Endothelial cell of umbilical vein (primary cell): ENCODE data around the gene KRTAP25-1. TPM values are rescaled to one million over a fixed set of nuclear protein-coding genes. Genes with fewer than 3 reads are reported as not detected.

Experiments used
- BruUV-seq: library from RNA; stranded (reverse); fragments of 400-500 nt; replicated peaks from 2 replicates; lab custom pipeline; 2021; lab: Mats Ljungman, UMichigan
- CTCF ChIA-PET: fragments of 300-600, 350-600 bp; sonication (Branson Sonifier 250); formaldehyde crosslinking; loops from one replicate; lab custom pipeline; 2021; ENCODE audit warnings: antibody characterized with exemption, inconsistent platforms; lab: Charles Lee
- POLR2A ChIA-PET: fragments of 300-600, 350-600 bp; sonication (Branson Sonifier 250); formaldehyde crosslinking; loops from one replicate; lab custom pipeline; 2021; ENCODE audit warnings: antibody characterized with exemption, inconsistent platforms; lab: Charles Lee
- DNase-seq: peaks from one replicate; pipeline ENCODE4 v3.0.0-alpha.2; 2011; ENCODE audit warnings: low read depth, low spot score
- FAIRE-seq: peaks from 2 replicates; lab custom pipeline; 2011; peaks lifted over from hg19 to GRCh38; lab: Jason Lieb, UNC
- H2AFZ ChIP-seq: 2 replicates; pipeline ENCODE4 v1.6.0; 2012; ENCODE audit warnings: low read depth, low read length, control low read depth, inconsistent platforms
- H3K27ac ChIP-seq: 2 replicates; pipeline ENCODE4 v1.5.1; 2011; ENCODE audit warnings: low read depth, mild to moderate bottlenecking, control low read depth, low read length, moderate library complexity; ENCODE audit not compliant: insufficient read depth
- H3K27me3 ChIP-seq, 2 experiments: 2 replicates each; pipeline versions ENCODE4 v1.6.0 to v1.6.1; 2011; ENCODE audit warnings: low read length in 2 of 2, mixed read lengths in 1 of 2; ENCODE audit not compliant: control insufficient read depth in 2 of 2, insufficient read depth in 2 of 2
- H3K36me3 ChIP-seq, 2 experiments: 2 replicates in 1 of 2; 3 replicates in 1 of 2; pipeline ENCODE4 v1.5.1; 2011; ENCODE audit warnings: low read length in 2 of 2, mild to moderate bottlenecking in 1 of 2, moderate library complexity in 1 of 2; ENCODE audit not compliant: control insufficient read depth in 2 of 2, insufficient read depth in 2 of 2; ENCODE audit errors: extremely low read depth in 1 of 2
- H3K4me1 ChIP-seq: 3 replicates; pipeline ENCODE4 v1.5.1; 2011; ENCODE audit warnings: mild to moderate bottlenecking, low read length; ENCODE audit not compliant: control insufficient read depth, insufficient read depth; ENCODE audit errors: extremely low read depth
- H3K4me2 ChIP-seq: 2 replicates; pipeline ENCODE4 v1.6.1; 2011; ENCODE audit warnings: low read length, control low read depth, mixed read lengths; ENCODE audit not compliant: insufficient read depth
- H3K4me3 ChIP-seq, 3 experiments: fragments of 200-600 bp in 1 of 3; sonication (generic), shearing (Covaris generic) in 1 of 3; replicated peaks in 1 of 3; 2 replicates each; pipeline ENCODE4 v1.5.1; 2011 to 2016; ENCODE audit warnings: control low read depth in 3 of 3, low read length in 3 of 3, mild to moderate bottlenecking in 2 of 3, inconsistent platforms in 1 of 3, low read depth in 1 of 3, moderate library complexity in 1 of 3; ENCODE audit not compliant: insufficient read depth in 1 of 3
- H3K79me2 ChIP-seq: 2 replicates; pipeline ENCODE4 v1.6.0; 2012; ENCODE audit warnings: low read length, inconsistent platforms; ENCODE audit not compliant: control insufficient read depth, insufficient read depth
- H3K9ac ChIP-seq: replicated peaks from 2 replicates; pipeline ENCODE3; 2011; ENCODE audit warnings: low read length, control low read depth; ENCODE audit not compliant: insufficient read depth; ENCODE audit errors: extremely low read depth
- H3K9me1 ChIP-seq: replicated peaks from 3 replicates; pipeline ENCODE4 v1.6.0; 2011; ENCODE audit warnings: mild to moderate bottlenecking, low read length; ENCODE audit not compliant: control insufficient read depth, insufficient read depth; ENCODE audit errors: extremely low read depth
- H3K9me3 ChIP-seq: replicated peaks from 2 replicates; pipeline ENCODE4 v1.5.1; 2012; ENCODE audit warnings: low read length, inconsistent platforms; ENCODE audit not compliant: control insufficient read depth, insufficient read depth
- H4K20me1 ChIP-seq: replicated peaks from 2 replicates; pipeline ENCODE3; 2011; ENCODE audit warnings: mild to moderate bottlenecking, low read length; ENCODE audit not compliant: control insufficient read depth, insufficient read depth; ENCODE audit errors: extremely low read depth
- EZH2 ChIP-seq: IDR thresholded peaks from 2 replicates; pipeline ENCODE4 v1.6.1; 2012; ENCODE audit warnings: borderline replicate concordance, low read depth, mild to moderate bottlenecking, moderate library complexity, low read length, inconsistent platforms; ENCODE audit not compliant: severe bottlenecking
- FOS ChIP-seq: IDR thresholded peaks from 2 replicates; pipeline ENCODE4 v1.6.1; 2011; ENCODE audit warnings: mild to moderate bottlenecking, low read length, moderate library complexity, borderline replicate concordance; ENCODE audit not compliant: insufficient read depth
- GATA2 ChIP-seq: IDR thresholded peaks from 2 replicates; pipeline ENCODE4 v1.7.0; 2011; ENCODE audit warnings: low read depth, mild to moderate bottlenecking, moderate library complexity, mixed read lengths, low read length; ENCODE audit not compliant: insufficient read length, insufficient read depth
- JUN ChIP-seq: IDR thresholded peaks from 2 replicates; pipeline ENCODE4 v1.6.1; 2011; ENCODE audit warnings: borderline replicate concordance, low read depth; ENCODE audit not compliant: insufficient read length, insufficient read depth
- MYC ChIP-seq: IDR thresholded peaks from one replicate; pipeline ENCODE4 v1.6.1; 2011; ENCODE audit warnings: mild to moderate bottlenecking, low read depth, low read length
- POLR2A ChIP-seq: IDR thresholded peaks from 2 replicates; pipeline ENCODE4 v1.6.1; 2012; ENCODE audit warnings: low read depth, mild to moderate bottlenecking, control low read depth, low read length
- POLR2AphosphoS5 ChIP-seq: IDR thresholded peaks from 2 replicates; pipeline ENCODE4 v1.6.1; 2012; ENCODE audit warnings: low read depth, mild to moderate bottlenecking, control low read depth, low read length, moderate library complexity; ENCODE audit not compliant: insufficient read depth
- dilution Hi-C: fragments of 300-500 bp; cut with MboI; formaldehyde crosslinking; loops from one replicate; pipeline ENCODE4 v1.15.0; 2019; ENCODE audit warnings: low sequenced_read_pairs; ENCODE audit not compliant: extremely low pct_ligation_motif_present
- intact Hi-C: fragments of 100-400 bp; cut with micrococcal nuclease; formaldehyde crosslinking; loops from one replicate; pipeline ENCODE4 v1.10.0; 2022
- polyA plus RNA-seq, 4 experiments: library from polyadenylated mRNA; depleted of rRNA in 3 of 4; stranded (reverse) in 3 of 4; unstranded in 1 of 4; fragments of >200 nt; gene quantifications; 2 replicates each; pipeline versions ENCODE4 v1.2.1 to v1.2.3, GENCODE V29; 2011 to 2012; ENCODE audit warnings: missing spikeins in 1 of 4
- total RNA-seq: library from RNA; stranded (reverse); gene quantifications from 2 replicates; pipeline ENCODE4 v1.2.3, GENCODE V29; 2021
- TF ChIP-seq, protein P1 (sequence below), 2 donors: IDR thresholded peaks; 1 replicate in 1 of 2; 2 replicates in 1 of 2; pipeline ENCODE4 v1.5.1; 2011; ENCODE audit warnings: low read length in 2 of 2, mild to moderate bottlenecking in 2 of 2, moderate library complexity in 2 of 2, control low read depth in 1 of 2, inconsistent platforms in 1 of 2, low read depth in 1 of 2; ENCODE audit not compliant: insufficient read depth in 1 of 2; ENCODE audit errors: extremely low read depth in 1 of 2
- TF ChIP-seq, protein P2 (sequence below): IDR thresholded peaks from 2 replicates; pipeline ENCODE4 v1.6.1; 2011; ENCODE audit not compliant: insufficient read depth, insufficient read length

Gene KRTAP25-1
- total and polyA plus RNA-seq, 2 donors (not counting 3 experiments of a cell fraction or from before 2014, with no cell fraction given) = not detected

DNA sequence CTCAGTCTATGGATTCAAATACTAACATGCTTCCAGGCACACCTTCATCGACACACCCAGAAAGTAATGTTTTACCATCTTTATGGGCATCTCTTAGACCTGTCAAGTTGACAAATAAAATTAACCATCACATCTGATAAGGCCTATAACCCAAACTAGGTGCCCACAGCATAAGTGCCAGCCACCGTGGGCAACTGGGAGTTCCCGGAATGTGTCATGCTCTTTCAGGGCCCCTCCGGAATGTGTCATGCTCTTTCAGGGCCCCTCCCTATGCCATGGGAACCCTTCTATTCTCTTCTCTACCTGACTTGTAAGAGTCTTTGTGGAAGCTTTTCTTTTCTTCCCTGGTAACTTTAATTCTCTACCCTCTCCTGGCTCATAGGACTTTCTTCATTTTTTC, 33.2 kb downstream of the KRTAP25-1 start:
- Histone ChIP-seq H3K27ac (no peak overlapping the region), H3K4me3 (no peak overlapping the region), H3K27me3 (no peaks in the 10 kb centered on the region), H3K9ac (no peak overlapping the region), H3K4me2 (no peak overlapping the region), H3K9me1 (no peaks in the 10 kb centered on the region), H3K79me2 (no peaks in the 10 kb centered on the region), H3K36me3 (no peaks in the 10 kb centered on the region), H3K4me1 (no peaks in the 10 kb centered on the region), H4K20me1 (no peaks in the 10 kb centered on the region), H2AFZ (no peak overlapping the region), H3K9me3 (no peaks in the 10 kb centered on the region)
- TF ChIP-seq JUN (no peak), POLR2A (no peak)
- dilution Hi-C loops = no loop called here
- POLR2A ChIA-PET = no interaction called here
- no peak for FAIRE-seq
- BruUV-seq = no TSS peak
- intact Hi-C loops = no loop called here
- no peak for DNase-seq
- CTCF ChIA-PET = no interaction called here

DNA sequence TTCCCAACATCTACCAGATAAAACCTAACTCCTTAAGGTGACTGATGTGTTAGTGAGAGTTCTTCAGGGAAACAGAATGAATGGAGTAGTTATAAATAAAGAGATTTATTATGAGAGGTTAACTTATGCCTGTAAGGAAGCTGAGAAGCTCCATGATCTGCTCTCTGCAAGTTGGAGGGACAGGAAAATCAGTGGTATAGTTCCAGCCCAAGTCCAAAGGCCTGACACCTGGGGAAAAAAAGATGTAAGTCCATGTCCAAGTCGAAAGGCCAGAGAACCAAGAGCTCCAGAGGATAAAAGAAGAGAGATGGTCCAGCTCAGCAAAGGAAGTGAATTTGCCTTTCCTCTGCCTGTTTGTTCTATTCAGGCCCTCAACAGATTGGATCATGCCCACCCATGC, 33.6 kb downstream of the KRTAP25-1 start:
- H3K4me2 ChIP-seq = no peak overlapping the region
- no peak overlapping the region for H3K4me3 ChIP-seq
- FAIRE-seq = no peak
- H3K9ac ChIP-seq = no peak overlapping the region
- H3K27ac ChIP-seq = no peak overlapping the region
- no peak overlapping the region for H2AFZ ChIP-seq
- H3K36me3 ChIP-seq = no peaks in the 10 kb centered on the region
- no peaks in the 10 kb centered on the region for H3K4me1 ChIP-seq
- H3K79me2 ChIP-seq = no peaks in the 10 kb centered on the region
- TF ChIP-seq JUN (no peak), POLR2AphosphoS5 (no peak), MYC (no peak), POLR2A (no peak), GATA2 (no peak), FOS (no peak), EZH2 (no peak)
- TF ChIP-seq, protein P1, sequence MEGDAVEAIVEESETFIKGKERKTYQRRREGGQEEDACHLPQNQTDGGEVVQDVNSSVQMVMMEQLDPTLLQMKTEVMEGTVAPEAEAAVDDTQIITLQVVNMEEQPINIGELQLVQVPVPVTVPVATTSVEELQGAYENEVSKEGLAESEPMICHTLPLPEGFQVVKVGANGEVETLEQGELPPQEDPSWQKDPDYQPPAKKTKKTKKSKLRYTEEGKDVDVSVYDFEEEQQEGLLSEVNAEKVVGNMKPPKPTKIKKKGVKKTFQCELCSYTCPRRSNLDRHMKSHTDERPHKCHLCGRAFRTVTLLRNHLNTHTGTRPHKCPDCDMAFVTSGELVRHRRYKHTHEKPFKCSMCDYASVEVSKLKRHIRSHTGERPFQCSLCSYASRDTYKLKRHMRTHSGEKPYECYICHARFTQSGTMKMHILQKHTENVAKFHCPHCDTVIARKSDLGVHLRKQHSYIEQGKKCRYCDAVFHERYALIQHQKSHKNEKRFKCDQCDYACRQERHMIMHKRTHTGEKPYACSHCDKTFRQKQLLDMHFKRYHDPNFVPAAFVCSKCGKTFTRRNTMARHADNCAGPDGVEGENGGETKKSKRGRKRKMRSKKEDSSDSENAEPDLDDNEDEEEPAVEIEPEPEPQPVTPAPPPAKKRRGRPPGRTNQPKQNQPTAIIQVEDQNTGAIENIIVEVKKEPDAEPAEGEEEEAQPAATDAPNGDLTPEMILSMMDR (IDR thresholded peaks at IDR 0.05; ENCODE audit: extremely low read depth in 1 of 2, insufficient read depth in 1 of 2, low read depth in 1 of 2, low read length in 2 of 2) = no peak
- TF ChIP-seq, protein P2, sequence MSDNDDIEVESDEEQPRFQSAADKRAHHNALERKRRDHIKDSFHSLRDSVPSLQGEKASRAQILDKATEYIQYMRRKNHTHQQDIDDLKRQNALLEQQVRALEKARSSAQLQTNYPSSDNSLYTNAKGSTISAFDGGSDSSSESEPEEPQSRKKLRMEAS = no peak
- ChIA-PET CTCF (no interaction called here), POLR2A (no interaction called here)
- no peaks in the 10 kb centered on the region for H3K9me3 ChIP-seq
- no peaks in the 10 kb centered on the region for H3K9me1 ChIP-seq
- H4K20me1 ChIP-seq = no peaks in the 10 kb centered on the region
- intact Hi-C loops = no loop called here
- BruUV-seq = no TSS peak
- dilution Hi-C loops = no loop called here
- DNase-seq = no peak
- H3K27me3 ChIP-seq = no peaks in the 10 kb centered on the region
